Fibroblast of mammary gland (primary cell): ENCODE data around the gene ZSCAN20.
A peak's percentile ranks its signal among the peaks of the same experiment; 100 is the strongest.

Experiments
- DNase-seq: peaks from one replicate; pipeline ENCODE4 v3.0.0-alpha.2; 2010; ENCODE audit warnings: low read depth
- H3K4me3 ChIP-seq: 2 replicates; pipeline ENCODE4 v1.5.1; 2011; ENCODE audit warnings: low read depth, mild to moderate bottlenecking, low read length, moderate library complexity; ENCODE audit not compliant: control insufficient read depth
- TF ChIP-seq, protein P1 (sequence below): conservative IDR thresholded peaks from 2 replicates; pipeline ENCODE4 v1.5.1; 2011; ENCODE audit warnings: low read depth, low read length, inconsistent platforms; ENCODE audit not compliant: control insufficient read depth, insufficient read depth

Gene ZSCAN20

DNA sequence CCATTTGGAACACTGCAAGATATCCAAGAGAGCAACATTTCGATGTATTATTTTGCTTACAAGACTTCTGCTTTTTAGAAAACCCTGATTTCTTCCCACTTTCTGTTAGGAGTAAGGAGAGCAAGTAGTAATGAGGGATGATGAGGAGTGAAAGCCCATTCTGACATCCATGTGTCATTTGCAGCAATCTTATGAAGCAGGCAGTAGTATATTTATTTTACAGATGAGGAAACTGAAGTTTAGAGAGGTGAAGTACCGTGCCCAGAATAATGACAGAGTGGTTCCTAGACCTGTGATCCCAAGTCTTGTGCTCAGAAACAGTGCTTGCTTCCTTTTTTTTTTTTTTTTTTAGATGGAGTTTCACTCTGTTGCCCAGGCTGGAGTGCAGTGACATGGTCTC is 7.1 kb upstream of the ZSCAN20 start:
- no peak overlapping the region for H3K4me3 ChIP-seq
- DNase-seq, result no peak
- TF ChIP-seq, protein P1, sequence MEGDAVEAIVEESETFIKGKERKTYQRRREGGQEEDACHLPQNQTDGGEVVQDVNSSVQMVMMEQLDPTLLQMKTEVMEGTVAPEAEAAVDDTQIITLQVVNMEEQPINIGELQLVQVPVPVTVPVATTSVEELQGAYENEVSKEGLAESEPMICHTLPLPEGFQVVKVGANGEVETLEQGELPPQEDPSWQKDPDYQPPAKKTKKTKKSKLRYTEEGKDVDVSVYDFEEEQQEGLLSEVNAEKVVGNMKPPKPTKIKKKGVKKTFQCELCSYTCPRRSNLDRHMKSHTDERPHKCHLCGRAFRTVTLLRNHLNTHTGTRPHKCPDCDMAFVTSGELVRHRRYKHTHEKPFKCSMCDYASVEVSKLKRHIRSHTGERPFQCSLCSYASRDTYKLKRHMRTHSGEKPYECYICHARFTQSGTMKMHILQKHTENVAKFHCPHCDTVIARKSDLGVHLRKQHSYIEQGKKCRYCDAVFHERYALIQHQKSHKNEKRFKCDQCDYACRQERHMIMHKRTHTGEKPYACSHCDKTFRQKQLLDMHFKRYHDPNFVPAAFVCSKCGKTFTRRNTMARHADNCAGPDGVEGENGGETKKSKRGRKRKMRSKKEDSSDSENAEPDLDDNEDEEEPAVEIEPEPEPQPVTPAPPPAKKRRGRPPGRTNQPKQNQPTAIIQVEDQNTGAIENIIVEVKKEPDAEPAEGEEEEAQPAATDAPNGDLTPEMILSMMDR, result no peak

DNA sequence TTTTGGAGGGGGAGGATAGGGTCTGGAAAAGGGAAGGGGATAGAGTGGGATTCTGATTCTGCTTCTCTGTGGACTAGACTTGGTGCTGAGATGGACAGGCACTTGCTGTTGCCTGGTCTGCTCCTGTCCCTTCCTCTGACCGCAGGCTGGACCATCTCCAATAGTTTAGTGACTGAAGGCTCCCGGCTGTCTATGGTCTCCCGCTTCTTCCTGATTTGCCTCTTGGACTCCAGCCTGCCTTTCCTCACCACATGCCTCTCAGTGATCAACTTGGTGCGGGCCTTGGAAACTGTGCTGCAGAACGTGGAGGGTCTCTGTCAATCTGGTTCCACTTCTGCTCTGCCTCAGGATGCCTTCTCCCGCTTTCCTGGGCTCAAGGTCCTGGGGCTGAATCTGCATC is 6.3 kb upstream of the ZSCAN20 start:
- no peak overlapping the region for H3K4me3 ChIP-seq
- TF ChIP-seq, protein P1, result no peak
- DNase-seq, result no peak

GRCh38 chr1:33468011-33468410 is 4.4 kb upstream of the ZSCAN20 start:
- TF ChIP-seq, protein P1, result no peak
- DNase-seq, result no peak
- H3K4me3 ChIP-seq, result no peak overlapping the region

GRCh38 chr1:33468531-33468930 is 3.9 kb upstream of the ZSCAN20 start:
- TF ChIP-seq, protein P1, result no peak
- peak; percentile 27 for DNase-seq
- no peak overlapping the region for H3K4me3 ChIP-seq

- TF ChIP-seq, protein P1, result no peak
- DNase-seq, result no peak
- no peak overlapping the region for H3K4me3 ChIP-seq
Observed at GRCh38 chr1:33468967-33469366, 3.5 kb upstream of the ZSCAN20 start.

DNA sequence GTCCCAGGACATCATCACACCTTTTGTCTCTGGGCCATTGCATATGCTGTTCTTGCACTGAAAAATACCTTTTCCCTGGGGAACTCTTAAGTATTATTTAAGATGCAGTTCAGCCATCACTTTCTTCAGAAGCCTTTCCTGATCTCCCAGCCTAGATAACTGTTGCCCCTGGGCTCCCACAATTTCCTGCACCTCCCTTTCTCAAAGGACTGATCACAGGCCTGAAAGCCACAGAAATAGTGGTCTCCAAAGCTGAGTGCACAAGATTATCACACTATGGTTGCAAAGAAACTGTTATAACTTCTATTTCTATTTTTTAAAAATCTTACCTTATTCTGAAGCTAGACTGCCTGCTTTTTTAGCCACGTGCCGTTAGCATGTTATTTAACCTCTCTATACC is 2.8 kb upstream of the ZSCAN20 start:
- no peak for DNase-seq
- H3K4me3 ChIP-seq, result no peak overlapping the region

More for the DNA sequence above, 2.8 kb upstream of the ZSCAN20 start:
- TF ChIP-seq, protein P1, result no peak
